ENCODE data around the gene SLC25A26.

- TF ChIP-seq CTCF (IDR thresholded peaks at IDR 0.05) (no peak), POLR2A (IDR thresholded peaks at IDR 0.05) (no peak), POLR2AphosphoS5 (IDR thresholded peaks at IDR 0.05) (no peak)
These were observed 39.6 kb downstream of the SLC25A26 start for GRCh38 chr3:66260431-66260830.
